K562 (cell line): ENCODE results near the gene STEAP3. TPM values are rescaled to one million over a fixed set of nuclear protein-coding genes. Genes with fewer than 3 reads are reported as not detected.

Experiments used
- ATAC-seq: fragments of 200-7000 bp; cut with Tn5 transposase; 3 replicates; pipeline ENCODE4 v1.9.1; 2020; ENCODE audit warnings: moderate library complexity
- BruUV-seq: library from RNA; stranded (reverse); fragments of 400-500 nt; replicated peaks from 2 replicates; lab custom pipeline; 2021; lab: Mats Ljungman, UMichigan
- CTCF ChIA-PET: fragments of 300-600 bp; formaldehyde crosslinking; extraction: SDS; loops from one replicate; lab custom pipeline; 2021; ENCODE audit warnings: low intra/inter-chr PET ratio; lab: Yijun Ruan, JAX
- POLR2A ChIA-PET: fragments of 300-600, 350-650 bp; sonication (Branson Sonifier 250); formaldehyde crosslinking; extraction: SDS; loops from one replicate; lab custom pipeline; 2021; ENCODE audit warnings: antibody characterized with exemption, inconsistent platforms; lab: Yijun Ruan, JAX
- DNase-seq, 4 experiments: peaks; one replicate each; pipeline versions ENCODE4 v3.0.0 to v3.0.0-alpha.2; 2011 to 2018; ENCODE audit warnings: low spot score in 3 of 4, mixed read lengths in 3 of 4; ENCODE audit errors: extremely low read depth in 1 of 4
- FAIRE-seq: peaks from 2 replicates; lab custom pipeline; 2011; peaks lifted over from hg19 to GRCh38; lab: Jason Lieb, UNC
- H2AFZ ChIP-seq: 2 replicates; pipeline ENCODE4 v1.6.0; 2011; ENCODE audit warnings: low read depth, low read length, control low read depth, inconsistent platforms
- H3K27ac ChIP-seq: fragments of 200-600 bp; 3 replicates; pipeline ENCODE4 v1.8.0; 2011; ENCODE audit warnings: low read depth, mild to moderate bottlenecking, control low read depth, inconsistent platforms, low read length, moderate library complexity, mixed read lengths; ENCODE audit errors: extremely low read depth
- H3K27me3 ChIP-seq, 2 experiments: fragments of 300-600 bp in 1 of 2; 2 replicates in 1 of 2; 3 replicates in 1 of 2; pipeline versions ENCODE4 v1.6.0 to v1.8.0; 2011; ENCODE audit warnings: inconsistent platforms in 2 of 2, low read length in 2 of 2, mild to moderate bottlenecking in 1 of 2, mixed read lengths in 1 of 2, moderate library complexity in 1 of 2; ENCODE audit not compliant: control insufficient read depth in 2 of 2, insufficient read depth in 2 of 2
- H3K36me3 ChIP-seq: fragments of 300-600 bp; 3 replicates; pipeline ENCODE4 v1.8.0; 2011; ENCODE audit warnings: mild to moderate bottlenecking, low read length, inconsistent platforms; ENCODE audit not compliant: control insufficient read depth, insufficient read depth
- H3K4me1 ChIP-seq, 2 experiments: fragments of 200-600 bp in 1 of 2; replicated peaks in 1 of 2; 2 replicates in 1 of 2; 3 replicates in 1 of 2; pipeline versions ENCODE4 v1.5.1 to v1.8.0; 2011; ENCODE audit warnings: inconsistent platforms in 2 of 2, low read length in 2 of 2, mild to moderate bottlenecking in 1 of 2, mixed read lengths in 1 of 2, moderate library complexity in 1 of 2; ENCODE audit not compliant: control insufficient read depth in 2 of 2, insufficient read depth in 2 of 2
- H3K4me2 ChIP-seq: 2 replicates; pipeline ENCODE4 v1.6.1; 2011; ENCODE audit warnings: low read length, control low read depth, inconsistent platforms, mixed read lengths; ENCODE audit not compliant: insufficient read depth
- H3K4me3 ChIP-seq: fragments of 200-600 bp; sonication (generic), shearing (Covaris generic); 2 replicates; pipeline ENCODE4 v1.5.1; 2016; ENCODE audit warnings: control low read depth, inconsistent platforms
- H3K79me2 ChIP-seq: fragments of 200-600 bp; 3 replicates; pipeline ENCODE4 v1.8.0; 2011; ENCODE audit warnings: low read length, inconsistent platforms; ENCODE audit not compliant: control insufficient read depth, insufficient read depth
- H3K9ac ChIP-seq, 2 experiments: 2 replicates each; pipeline versions ENCODE4 v1.6.0 to v1.6.1; 2011; ENCODE audit warnings: low read depth in 2 of 2, low read length in 2 of 2, control low read depth in 1 of 2, inconsistent platforms in 1 of 2, mild to moderate bottlenecking in 1 of 2, mixed read lengths in 1 of 2; ENCODE audit not compliant: insufficient read depth in 1 of 2
- H3K9me1 ChIP-seq: one replicate; pipeline ENCODE4 v1.6.0; 2011; ENCODE audit warnings: inconsistent platforms, mild to moderate bottlenecking, low read length, moderate library complexity; ENCODE audit not compliant: control insufficient read depth, insufficient read depth
- H3K9me3 ChIP-seq: replicated peaks from 2 replicates; pipeline ENCODE4 v1.5.1; 2011; ENCODE audit warnings: low read depth, low read length, inconsistent platforms; ENCODE audit not compliant: control insufficient read depth, insufficient read depth
- H4K20me1 ChIP-seq: replicated peaks from 2 replicates; pipeline ENCODE4 v1.6.1; 2011; ENCODE audit warnings: low read length, inconsistent platforms, mixed read lengths; ENCODE audit not compliant: control insufficient read depth, insufficient read depth
- CEBPB ChIP-seq: fragments of 450-650 bp; IDR thresholded peaks from 2 replicates; pipeline ENCODE4 v1.6.1; 2016; ENCODE audit warnings: missing genetic modification characterization, missing compliant biosample characterization
- ELF4 ChIP-seq: fragments of 450-650 bp; formaldehyde crosslinking; IDR thresholded peaks from 2 replicates; pipeline ENCODE4 v1.4.0; 2022; ENCODE audit warnings: missing genetic modification characterization
- FOXP1 ChIP-seq: sonication (generic); formaldehyde crosslinking; IDR thresholded peaks from 2 replicates; pipeline ENCODE4 v1.8.0; 2022; ENCODE audit warnings: mild to moderate bottlenecking, missing genetic modification reagents
- IRF1 ChIP-seq: sonication (generic); formaldehyde crosslinking; IDR thresholded peaks from 2 replicates; pipeline ENCODE4 v1.8.0; 2022; ENCODE audit warnings: missing genetic modification reagents, mild to moderate bottlenecking, borderline replicate concordance
- MECOM ChIP-seq: fragments of 250-450 bp; sonication (Bioruptor Pico); IDR thresholded peaks from 2 replicates; pipeline ENCODE4 v1.8.0; 2022; ENCODE audit warnings: inconsistent platforms
- MEF2A ChIP-seq: IDR thresholded peaks from 2 replicates; pipeline ENCODE4 v1.6.1; 2011; ENCODE audit warnings: low read depth, mild to moderate bottlenecking, low read length, moderate library complexity; ENCODE audit not compliant: control insufficient read depth
- NBN ChIP-seq: fragments of 450-650 bp; IDR thresholded peaks from 2 replicates; pipeline ENCODE4 v1.6.1; 2016; ENCODE audit warnings: low read depth, mild to moderate bottlenecking
- NFIX ChIP-seq: fragments of 250-450 bp; sonication (Bioruptor Pico); IDR thresholded peaks from 2 replicates; pipeline ENCODE4 v1.4.0; 2020; ENCODE audit warnings: low read depth, mild to moderate bottlenecking, moderate library complexity
- RBM15 ChIP-seq: fragments of 200-400 bp; formaldehyde crosslinking; IDR thresholded peaks from 2 replicates; pipeline ENCODE4 v1.6.1; 2018; ENCODE audit warnings: mild to moderate bottlenecking, low read length, moderate library complexity; ENCODE audit not compliant: insufficient read depth
- SMARCE1 ChIP-seq: fragments of 450-650 bp; IDR thresholded peaks from 2 replicates; pipeline ENCODE4 v1.7.1; 2016; ENCODE audit warnings: mild to moderate bottlenecking
- TRIM28 ChIP-seq: fragments of 450-650 bp; IDR thresholded peaks from 2 replicates; pipeline ENCODE4 v1.6.1; 2017
- U2AF1 ChIP-seq: fragments of 200-400 bp; formaldehyde crosslinking; optimal IDR thresholded peaks from 2 replicates; pipeline ENCODE3; 2017; ENCODE audit warnings: mild to moderate bottlenecking, low read depth, low read length, moderate library complexity
- UBTF ChIP-seq, 2 experiments: IDR thresholded peaks; 2 replicates each; pipeline ENCODE4 v1.6.1; 2012; ENCODE audit warnings: improper control_type of control experiment in 2 of 2, low read depth in 2 of 2, low read length in 2 of 2, borderline replicate concordance in 1 of 2
- ZKSCAN8 ChIP-seq: fragments of 200-800 bp; sonication (Bioruptor generic); IDR thresholded peaks from 2 replicates; pipeline ENCODE4 v1.6.1; 2016; ENCODE audit warnings: missing genetic modification characterization, missing compliant biosample characterization
- ZNF347 ChIP-seq: fragments of 450-650 bp; formaldehyde crosslinking; IDR thresholded peaks from 2 replicates; pipeline ENCODE4 v1.4.0; 2020; ENCODE audit warnings: low read depth, mild to moderate bottlenecking, moderate library complexity
- ZNF444 ChIP-seq: fragments of 250-450 bp; sonication (Bioruptor Pico); IDR thresholded peaks from 2 replicates; pipeline ENCODE4 v1.4.0; 2020; ENCODE audit warnings: mild to moderate bottlenecking, moderate library complexity
- WGBS: fragments of 100-300 bp; shearing (Covaris generic); methylation state at CpG from one replicate; pipeline ENCODE4 v1.1.6; 2016; ENCODE audit warnings: low coverage, mixed read lengths; ENCODE audit not compliant: insufficient coverage; ENCODE audit errors: missing lambda C conversion rate; 5-methylcytosine and 5-hydroxymethylcytosine counted together
- in situ Hi-C: fragments of 300-500 bp; cut with MboI; formaldehyde crosslinking; loops from 4 replicates; pipeline ENCODE4 v1.15.0; 2018; ENCODE audit warnings: inconsistent platforms, mixed read lengths
- intact Hi-C: fragments of 100-400 bp; cut with micrococcal nuclease; formaldehyde crosslinking; loops from 2 replicates; pipeline ENCODE4 v1.14.2; 2022
- polyA plus RNA-seq, 8 experiments: library from polyadenylated mRNA; depleted of rRNA in 4 of 8; stranded (reverse) in 5 of 8; unstranded in 3 of 8; fragments of >200 nt; fragmentation: Nextera tagmentation in 2 of 8; fragmentation: Illumina TruSeq in 1 of 8; extraction: Ambion mirVana in 2 of 8; extraction: Trizol in 1 of 8; gene quantifications; 2 replicates each; pipeline versions ENCODE4 v1.2.1 to v1.2.3, GENCODE V29; 2011 to 2014; ENCODE audit warnings: inconsistent platforms in 1 of 8, missing spikeins in 1 of 8
- total RNA-seq, 7 experiments: library from RNA; depleted of rRNA in 6 of 7; stranded (reverse); fragments of >200 nt in 6 of 7; fragmentation: Illumina TruSeq in 2 of 7; extraction: Trizol in 2 of 7; gene quantifications; 2 replicates each; pipeline versions ENCODE4 v1.2.1 to v1.2.3, GENCODE V29; 2011 to 2021; ENCODE audit warnings: low replicate concordance in 1 of 7
- TF ChIP-seq, protein P1 (sequence below): fragments of 250-450 bp; sonication (Bioruptor Pico); IDR thresholded peaks from 2 replicates; pipeline ENCODE4 v1.4.0; 2020

STEAP3 gene
- total and polyA plus RNA-seq, 9 of the 15 experiments (the other 6 are each of a cell fraction or from before 2014, with no cell fraction given): 1.8 to 31.6 (median 9.0) TPM

DNA sequence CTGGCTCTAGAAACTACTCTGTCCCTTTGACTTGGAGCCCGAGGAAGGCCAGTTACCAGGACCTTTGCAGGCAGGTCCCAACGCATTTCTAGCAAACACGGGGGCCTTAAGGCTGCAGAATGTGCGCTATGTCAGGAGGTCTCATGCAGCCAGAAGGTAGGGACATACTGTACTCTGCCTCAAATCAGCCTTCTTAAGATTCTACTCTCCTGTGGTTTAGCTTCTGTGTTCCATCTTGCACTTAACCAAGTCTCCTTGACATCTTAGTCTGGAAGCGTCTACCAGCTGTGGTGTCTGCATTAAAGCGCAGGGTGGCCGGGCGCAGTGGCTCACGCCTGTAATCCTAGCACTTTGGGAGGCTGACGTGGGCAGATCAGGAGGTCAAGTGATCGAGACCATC lies 65.5 kb downstream of the STEAP3 start (continued):
- TF ChIP-seq ZNF444 (CRISPR knock-in tag) (no peak), MECOM (CRISPR knock-in tag) (no peak), SMARCE1 (no peak)
- TF ChIP-seq, protein P1, sequence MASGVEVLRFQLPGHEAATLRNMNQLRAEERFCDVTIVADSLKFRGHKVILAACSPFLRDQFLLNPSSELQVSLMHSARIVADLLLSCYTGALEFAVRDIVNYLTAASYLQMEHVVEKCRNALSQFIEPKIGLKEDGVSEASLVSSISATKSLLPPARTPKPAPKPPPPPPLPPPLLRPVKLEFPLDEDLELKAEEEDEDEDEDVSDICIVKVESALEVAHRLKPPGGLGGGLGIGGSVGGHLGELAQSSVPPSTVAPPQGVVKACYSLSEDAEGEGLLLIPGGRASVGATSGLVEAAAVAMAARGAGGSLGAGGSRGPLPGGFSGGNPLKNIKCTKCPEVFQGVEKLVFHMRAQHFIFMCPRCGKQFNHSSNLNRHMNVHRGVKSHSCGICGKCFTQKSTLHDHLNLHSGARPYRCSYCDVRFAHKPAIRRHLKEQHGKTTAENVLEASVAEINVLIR (CRISPR knock-in tag): no peak

DNA sequence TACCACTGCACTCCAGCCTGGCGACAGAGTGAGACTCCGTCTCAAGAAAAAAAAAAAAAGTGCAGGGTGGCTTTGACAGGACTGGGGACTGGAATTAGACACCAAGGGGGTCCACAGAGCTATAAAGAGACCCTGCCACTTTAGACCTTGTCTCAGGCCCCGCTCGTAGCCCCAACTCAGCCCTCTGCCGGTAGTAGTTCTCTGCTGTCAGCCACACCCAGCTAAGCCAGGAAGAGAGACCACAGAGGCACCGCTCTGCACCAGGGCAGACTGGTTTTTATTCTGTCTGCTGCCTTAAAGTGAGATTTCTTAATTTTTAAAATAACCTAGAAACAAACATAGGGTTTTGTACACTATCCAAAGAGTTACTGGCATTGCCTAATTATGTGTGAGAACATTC lies 66.0 kb downstream of the STEAP3 start:
- Histone ChIP-seq H3K4me2 (no peak overlapping the region), H3K9ac (no peak overlapping the region), H3K9me1 (no peaks in the 10 kb centered on the region), H3K27me3 (peaks cover 24 to 60% of the 10 kb centered on the region in 2 experiments), H3K79me2 (no peaks in the 10 kb centered on the region), H3K36me3 (no peaks in the 10 kb centered on the region), H3K4me3 (no peak overlapping the region), H3K9me3 (no peaks in the 10 kb centered on the region), H3K27ac (no peak overlapping the region), H2AFZ (no peak overlapping the region), H4K20me1 (peaks cover 3% of the 10 kb centered on the region; the same call in 1 of the 2 replicates), H3K4me1 (no peaks in the 10 kb centered on the region; a peak in 1 of 5 replicates)
- ATAC-seq: peak; percentile 43; the same call in 1 of the 3 replicates
- POLR2A ChIA-PET: interaction anchor here (1.9 kb wide), 1 partner anchor 64 kb away, joined by 4 read pairs; no protein-coding TSS in a partner anchor
- intact Hi-C loops: loop anchor here (5.0 kb wide), 3 partner anchors 262 to 407 kb away; no protein-coding TSS in a partner anchor
- BruUV-seq: no TSS peak
- CTCF ChIA-PET: no interaction called here
- FAIRE-seq: no peak
- DNase-seq: no peak
- 23% methylated on average over 6 of the region's 6 CpGs for WGBS
- in situ Hi-C loops: loop anchor here (25.0 kb wide), 2 partner anchors 277 to 402 kb away; no protein-coding TSS in a partner anchor
- TF ChIP-seq FOXP1 (CRISPR knock-in tag) (no peak), U2AF1 (no peak), NFIX (CRISPR knock-in tag) (no peak), TRIM28 (no peak), ELF4 (CRISPR knock-in tag) (no peak), ZKSCAN8 (CRISPR knock-in tag) (no peak), UBTF (IDR thresholded peaks at IDR 0.05; ENCODE audit: borderline replicate concordance in 1 of 2, low read depth in 2 of 2, low read length in 2 of 2) (no peak), ZNF347 (CRISPR knock-in tag) (no peak), NBN (no peak), CEBPB (tag) (no peak), IRF1 (CRISPR knock-in tag) (no peak), RBM15 (no peak), MEF2A (no peak)
